RWPE2 (cell line): ENCODE results near the gene KIAA1755.

Experiments
- ATAC-seq: fragments of 200-7000 bp; cut with Tn5 transposase; 3 replicates; pipeline ENCODE4 v1.9.1; 2021; ENCODE audit warnings: low read depth
- DNase-seq: peaks from one replicate; pipeline ENCODE4 v3.0.0-alpha.2; 2020; ENCODE audit warnings: low spot score
- H3K27ac ChIP-seq: fragments of 450-650 bp; 2 replicates; pipeline ENCODE4 v1.5.1; 2017; ENCODE audit warnings: mild to moderate bottlenecking; ENCODE audit not compliant: poor library complexity, severe bottlenecking
- H3K27me3 ChIP-seq: fragments of 250-450 bp; sonication (Bioruptor Pico); 2 replicates; pipeline ENCODE4 v1.5.1; 2021; ENCODE audit warnings: mild to moderate bottlenecking, moderate library complexity; ENCODE audit not compliant: insufficient read depth, poor library complexity, severe bottlenecking
- H3K36me3 ChIP-seq: fragments of 250-450 bp; sonication (Bioruptor Pico); 2 replicates; pipeline ENCODE4 v1.5.1; 2020; ENCODE audit warnings: low read depth, mild to moderate bottlenecking, moderate library complexity
- H3K4me1 ChIP-seq: fragments of 250-450 bp; sonication (Bioruptor Pico); 2 replicates; pipeline ENCODE4 v1.5.1; 2021; ENCODE audit warnings: mild to moderate bottlenecking, moderate library complexity; ENCODE audit not compliant: insufficient read depth, poor library complexity, severe bottlenecking
- H3K4me3 ChIP-seq: fragments of 250-450 bp; sonication (Bioruptor Pico); 2 replicates; pipeline ENCODE4 v1.5.1; 2021; ENCODE audit warnings: mild to moderate bottlenecking, moderate library complexity; ENCODE audit not compliant: severe bottlenecking
- H3K9me3 ChIP-seq: fragments of 250-450 bp; sonication (Bioruptor Pico); 2 replicates; pipeline ENCODE4 v1.5.1; 2021; ENCODE audit warnings: mild to moderate bottlenecking, moderate library complexity; ENCODE audit not compliant: severe bottlenecking
- CTCF ChIP-seq: fragments of 450-650 bp; IDR thresholded peaks from one replicate; pipeline ENCODE4 v1.5.1; 2017; ENCODE audit warnings: mild to moderate bottlenecking, moderate library complexity; ENCODE audit not compliant: poor library complexity, severe bottlenecking

The KIAA1755 gene

DNA sequence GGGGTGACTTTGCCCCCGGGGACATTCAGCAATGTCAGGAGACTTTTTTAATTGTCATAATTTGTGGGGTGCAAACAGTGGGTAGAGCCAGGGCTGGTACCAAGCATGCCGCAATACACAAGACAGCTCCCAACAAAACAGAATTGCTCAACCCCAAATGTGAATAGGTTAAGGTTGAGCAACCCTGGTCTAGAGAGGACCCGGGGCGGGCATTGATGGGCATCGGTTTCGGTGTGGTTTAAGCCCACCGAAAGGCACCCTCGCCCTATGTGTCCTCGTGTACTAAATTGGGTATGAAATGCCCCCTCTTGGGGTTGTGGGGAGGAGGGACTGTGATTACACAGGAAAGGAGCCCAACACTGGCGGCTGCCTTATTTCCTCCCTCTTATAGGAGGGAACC is 36.0 kb downstream of the KIAA1755 start:
- Histone ChIP-seq H3K27ac (no peak overlapping the region), H3K9me3 (no peaks in the 10 kb centered on the region), H3K27me3 (no peaks in the 10 kb centered on the region), H3K4me3 (no peak overlapping the region), H3K4me1 (peaks cover 5% of the 10 kb centered on the region), H3K36me3 (no peaks in the 10 kb centered on the region)
- no peak for ATAC-seq
- no peak for TF ChIP-seq CTCF
- peak; percentile 72 for DNase-seq

GRCh38 chr20:38223743-38224100 is 36.8 kb downstream of the KIAA1755 start:
- H3K4me1 ChIP-seq = peaks cover 5% of the 10 kb centered on the region
- H3K27ac ChIP-seq = no peak overlapping the region
- no peak for ATAC-seq
- no peaks in the 10 kb centered on the region for H3K9me3 ChIP-seq
- no peak for DNase-seq
- TF ChIP-seq CTCF = no peak
- H3K4me3 ChIP-seq = no peak overlapping the region
- no peaks in the 10 kb centered on the region for H3K27me3 ChIP-seq
- H3K36me3 ChIP-seq = no peaks in the 10 kb centered on the region

DNA sequence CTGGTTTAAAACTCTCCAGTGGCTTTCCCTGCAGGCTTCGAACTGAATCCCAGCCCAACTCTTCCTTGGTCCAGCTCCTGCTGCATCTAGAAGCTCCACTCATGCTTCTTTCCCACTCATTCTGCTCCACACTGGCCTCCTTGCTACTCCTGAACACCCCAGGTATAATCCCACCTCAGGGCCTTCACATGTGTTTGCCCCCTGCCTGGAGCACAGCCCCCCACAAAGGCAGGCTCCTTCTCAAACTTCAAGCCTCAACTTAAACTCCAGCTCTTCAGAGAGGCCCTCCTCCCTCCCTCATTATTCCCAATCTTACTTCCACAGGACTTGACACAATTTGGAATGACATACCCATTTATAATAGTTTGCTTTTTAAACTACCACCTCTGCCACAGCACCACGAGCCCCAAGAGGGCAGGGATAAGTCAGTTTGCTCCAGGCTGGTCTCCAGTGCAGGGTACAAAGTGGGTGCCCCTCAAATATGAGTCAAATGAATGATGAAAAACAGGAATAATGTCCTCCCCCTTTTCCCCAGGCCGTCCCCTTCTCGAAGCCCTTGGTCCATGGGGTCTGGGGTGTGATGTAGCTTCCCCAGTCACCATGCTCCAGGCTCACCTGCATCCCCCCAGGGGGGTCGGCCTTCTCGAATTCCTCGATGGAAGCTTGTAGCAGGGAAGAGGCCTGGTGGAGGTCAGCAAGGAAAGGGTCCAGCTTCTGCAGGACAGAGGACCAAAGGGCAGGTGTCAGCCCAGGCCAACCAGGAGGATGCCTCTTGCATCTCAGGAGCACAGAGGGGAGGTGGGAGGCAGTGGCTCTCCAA is 37.4 kb downstream of the KIAA1755 start:
- no peak overlapping the region for H3K27ac ChIP-seq
- no peaks in the 10 kb centered on the region for H3K36me3 ChIP-seq
- ATAC-seq = no peak
- no peaks in the 10 kb centered on the region for H3K27me3 ChIP-seq
- no peaks in the 10 kb centered on the region for H3K9me3 ChIP-seq
- TF ChIP-seq CTCF = peak; percentile 83
- DNase-seq = peak; percentile 81
- no peak overlapping the region for H3K4me3 ChIP-seq
- peaks cover 10% of the 10 kb centered on the region for H3K4me1 ChIP-seq

DNA sequence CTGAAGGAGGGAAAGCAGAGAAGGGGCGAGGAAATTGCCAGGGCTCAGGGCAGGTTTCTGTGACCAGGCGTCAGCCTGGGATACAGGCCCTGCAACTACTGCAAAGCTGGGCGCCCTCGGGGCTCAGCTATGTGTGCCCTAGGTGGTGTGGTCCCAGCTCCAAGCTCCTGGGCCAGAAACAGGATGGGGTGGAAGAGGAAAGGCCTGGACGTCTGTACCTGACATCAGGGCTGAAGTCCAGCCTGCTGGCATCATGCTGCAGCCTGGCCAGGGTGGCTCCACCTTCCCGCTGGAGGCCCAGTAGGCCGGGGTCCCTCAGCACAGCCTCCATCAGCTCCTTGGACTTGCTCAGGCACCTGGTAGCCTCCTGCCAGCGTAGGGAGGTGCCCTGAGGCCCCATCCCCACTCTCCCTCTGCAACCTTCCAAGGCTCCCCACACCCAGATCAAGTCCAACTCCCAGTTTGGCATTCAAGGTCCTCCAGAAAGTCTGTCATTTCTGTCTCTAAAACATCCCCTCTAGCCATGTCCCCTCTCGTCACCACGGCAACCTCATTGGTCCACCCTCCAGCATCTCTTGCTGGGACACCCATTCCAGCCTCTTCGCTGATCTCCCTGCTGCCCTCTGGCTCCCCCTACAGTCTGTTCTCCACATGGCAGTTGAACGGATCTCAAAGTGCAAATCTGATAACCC is 38.2 kb downstream of the KIAA1755 start:
- H3K4me3 ChIP-seq = no peak overlapping the region
- no peaks in the 10 kb centered on the region for H3K9me3 ChIP-seq
- H3K27ac ChIP-seq = peak overlapping the region; percentile 87
- no peaks in the 10 kb centered on the region for H3K36me3 ChIP-seq
- no peaks in the 10 kb centered on the region for H3K27me3 ChIP-seq
- peak; percentile 100 for TF ChIP-seq CTCF
- DNase-seq (peak; percentile 84), ATAC-seq (no peak)
- H3K4me1 ChIP-seq = peaks cover 18% of the 10 kb centered on the region
